SK-N-SH (cell line): ENCODE measurements around the gene LRMDA. TPM values are rescaled to one million over a fixed set of nuclear protein-coding genes. Genes with fewer than 3 reads are reported as not detected.

ENCODE experiments used
- CTCF ChIA-PET: fragments of 300-600, 350-600 bp; formaldehyde crosslinking; extraction: SDS; loops from one replicate; lab custom pipeline; 2021; lab: Yijun Ruan, JAX
- POLR2A ChIA-PET: fragments of 350-600 bp; sonication (Branson Sonifier 250); formaldehyde crosslinking; extraction: SDS; loops from one replicate; lab custom pipeline; 2020; ENCODE audit warnings: antibody characterized with exemption, inconsistent platforms; lab: Yijun Ruan, JAX
- DNase-seq: peaks from one replicate; pipeline ENCODE4 v3.0.0; 2012
- H2AFZ ChIP-seq: fragments of 200-600 bp; sonication (generic); 2 replicates; pipeline ENCODE4 v1.8.1; 2016; ENCODE audit warnings: antibody characterized with exemption, mild to moderate bottlenecking, low read depth
- H3F3A ChIP-seq: fragments of 200-600 bp; sonication (generic); replicated peaks from 2 replicates; pipeline ENCODE3; 2016; ENCODE audit warnings: antibody characterized with exemption, mild to moderate bottlenecking; ENCODE audit not compliant: insufficient read depth
- H3K27ac ChIP-seq, 2 experiments: fragments of 200-500 bp in 1 of 2; fragments of 200-600 bp in 1 of 2; sonication (Bioruptor generic) in 1 of 2; sonication (generic), shearing (Covaris generic) in 1 of 2; 2 replicates each; pipeline versions ENCODE4 v1.5.1 to v1.6.1; 2014 to 2016; ENCODE audit warnings: low read depth in 2 of 2, inconsistent platforms in 1 of 2, low read length in 1 of 2, mild to moderate bottlenecking in 1 of 2, mixed read lengths in 1 of 2
- H3K27me3 ChIP-seq: fragments of 200-600 bp; sonication (generic), shearing (Covaris generic); 2 replicates; pipeline ENCODE4 v1.6.1; 2016; ENCODE audit warnings: mixed run types; ENCODE audit not compliant: insufficient read depth
- H3K36me3 ChIP-seq, 2 experiments: fragments of 200-500 bp in 1 of 2; fragments of 200-600 bp in 1 of 2; sonication (Bioruptor generic) in 1 of 2; sonication (generic) in 1 of 2; replicated peaks in 1 of 2; 2 replicates each; pipeline versions ENCODE3 to v1.5.1; 2014 to 2016; ENCODE audit warnings: low read length in 1 of 2, mild to moderate bottlenecking in 1 of 2; ENCODE audit not compliant: insufficient read depth in 2 of 2, control insufficient read depth in 1 of 2
- H3K4me1 ChIP-seq, 2 experiments: fragments of 200-500 bp in 1 of 2; fragments of 200-600 bp in 1 of 2; sonication (Bioruptor generic) in 1 of 2; sonication (generic), shearing (Covaris generic) in 1 of 2; 2 replicates each; pipeline versions ENCODE4 v1.5.1 to v1.6.1; 2014 to 2016; ENCODE audit warnings: low read depth in 1 of 2, low read length in 1 of 2, mixed run types in 1 of 2; ENCODE audit not compliant: insufficient read depth in 2 of 2, control insufficient read depth in 1 of 2
- H3K4me2 ChIP-seq: fragments of 200-600 bp; sonication (generic), shearing (Covaris generic); 2 replicates; pipeline ENCODE4 v1.6.1; 2017; ENCODE audit warnings: mixed run types
- H3K4me3 ChIP-seq, 2 experiments: fragments of 200-500 bp in 1 of 2; fragments of 200-600 bp in 1 of 2; sonication (Bioruptor generic) in 1 of 2; sonication (generic), shearing (Covaris generic) in 1 of 2; 2 replicates each; pipeline versions ENCODE4 v1.5.1 to v1.8.1; 2014 to 2016; ENCODE audit warnings: low read depth in 2 of 2, inconsistent platforms in 1 of 2, low read length in 1 of 2, mild to moderate bottlenecking in 1 of 2, mixed read lengths in 1 of 2, moderate library complexity in 1 of 2
- H3K79me2 ChIP-seq: fragments of 200-600 bp; sonication (generic); 2 replicates; pipeline ENCODE4 v1.8.1; 2017; ENCODE audit warnings: mild to moderate bottlenecking; ENCODE audit not compliant: insufficient read depth
- H3K9ac ChIP-seq: fragments of 200-600 bp; sonication (generic); 2 replicates; pipeline ENCODE4 v1.6.1; 2017; ENCODE audit warnings: mixed run types
- H3K9me2 ChIP-seq: fragments of 200-600 bp; sonication (generic); 2 replicates; pipeline ENCODE4 v1.6.1; 2017; ENCODE audit warnings: mixed run types
- H3K9me3 ChIP-seq: fragments of 200-600 bp; sonication (generic); 2 replicates; pipeline ENCODE4 v1.6.1; 2017; ENCODE audit warnings: mixed run types, mild to moderate bottlenecking, moderate library complexity
- H4K20me1 ChIP-seq: fragments of 200-600 bp; sonication (generic); 2 replicates; pipeline ENCODE4 v1.6.1; 2017; ENCODE audit warnings: mild to moderate bottlenecking, mixed run types; ENCODE audit not compliant: insufficient read depth
- CHD2 ChIP-seq: fragments of 150-350 bp; IDR thresholded peaks from 2 replicates; pipeline ENCODE4 v1.6.1; 2018; ENCODE audit warnings: low read length; ENCODE audit not compliant: partially characterized antibody
- CTCF ChIP-seq: fragments of 200-600 bp; sonication (generic); IDR thresholded peaks from 2 replicates; pipeline ENCODE4 v1.6.1; 2017; ENCODE audit warnings: antibody characterized with exemption, mild to moderate bottlenecking, moderate library complexity
- FOSL2 ChIP-seq: IDR thresholded peaks from 2 replicates; pipeline ENCODE4 v1.4.0; 2012; ENCODE audit warnings: low read depth, mild to moderate bottlenecking, moderate library complexity, borderline replicate concordance
- FOXJ3 ChIP-seq: sonication (generic); formaldehyde crosslinking; IDR thresholded peaks from 2 replicates; pipeline ENCODE4 v1.5.1; 2020; ENCODE audit warnings: mild to moderate bottlenecking, missing genetic modification reagents
- FOXM1 ChIP-seq: IDR thresholded peaks from 2 replicates; pipeline ENCODE4 v1.4.0; 2012; ENCODE audit warnings: low read depth, mild to moderate bottlenecking
- JUND ChIP-seq: IDR thresholded peaks from 2 replicates; pipeline ENCODE4 v1.4.0; 2012
- MAX ChIP-seq: IDR thresholded peaks from 2 replicates; pipeline ENCODE4 v1.4.0; 2012; ENCODE audit warnings: low read depth
- MEF2A ChIP-seq: IDR thresholded peaks from 2 replicates; pipeline ENCODE4 v1.4.0; 2012; ENCODE audit warnings: low read depth, borderline replicate concordance
- MXI1 ChIP-seq: IDR thresholded peaks from 2 replicates; pipeline ENCODE4 v1.6.1; 2012; ENCODE audit warnings: mild to moderate bottlenecking, low read depth, low read length, improper control_type of control experiment
- NFIC ChIP-seq: IDR thresholded peaks from 2 replicates; pipeline ENCODE4 v1.4.0; 2012; ENCODE audit warnings: borderline replicate concordance
- NRF1 ChIP-seq: IDR thresholded peaks from 2 replicates; pipeline ENCODE4 v1.6.1; 2012; ENCODE audit warnings: low read depth, mild to moderate bottlenecking, low read length
- PBX3 ChIP-seq: IDR thresholded peaks from 2 replicates; pipeline ENCODE4; 2012
- RAD21 ChIP-seq: IDR thresholded peaks from 2 replicates; pipeline ENCODE4 v1.6.1; 2012; ENCODE audit warnings: mild to moderate bottlenecking, low read length
- RXRA ChIP-seq: IDR thresholded peaks from 2 replicates; pipeline ENCODE4 v1.4.0; 2012; ENCODE audit warnings: low read depth, mild to moderate bottlenecking, borderline replicate concordance
- TAF1 ChIP-seq: IDR thresholded peaks from 2 replicates; pipeline ENCODE4 v1.6.1; 2012; ENCODE audit warnings: low read depth, mild to moderate bottlenecking, low read length, moderate library complexity, borderline replicate concordance
- YY1 ChIP-seq: IDR thresholded peaks from 2 replicates; pipeline ENCODE4 v1.4.0; 2012; ENCODE audit warnings: low read depth, mild to moderate bottlenecking
- ZBTB33 ChIP-seq: IDR thresholded peaks from 2 replicates; pipeline ENCODE4 v1.4.0; 2012; ENCODE audit warnings: low read depth, borderline replicate concordance
- WGBS: methylation state at CpG from one replicate; pipeline ENCODE4 v1.1.6; 2017; ENCODE audit warnings: low lambda C conversion rate; 5-methylcytosine and 5-hydroxymethylcytosine counted together
- polyA plus RNA-seq, 3 experiments: library from polyadenylated mRNA; depleted of rRNA; stranded (reverse); fragments of >200 nt; gene quantifications; 2 replicates each; pipeline ENCODE4 v1.2.3, GENCODE V29; 2012

The LRMDA gene
- polyA plus RNA-seq, 1 of the 3 experiments (the other 2 are of a cell fraction): 0.95 TPM

GRCh38 chr10:75803816-75804552 is 372.6 kb downstream of the LRMDA start:
- Histone ChIP-seq H2AFZ (no peak overlapping the region), H3K79me2 (no peaks in the 10 kb centered on the region), H3F3A (no peaks in the 10 kb centered on the region), H3K27ac (no peak overlapping the region), H3K36me3 (no peaks in the 10 kb centered on the region), H3K4me2 (no peak overlapping the region), H3K4me3 (no peak overlapping the region), H3K9me2 (no peaks in the 10 kb centered on the region), H3K9me3 (no peaks in the 10 kb centered on the region), H3K4me1 (peaks cover 0 to 5% of the 10 kb centered on the region in 2 experiments; a peak in 1 of 4 replicates), H4K20me1 (no peaks in the 10 kb centered on the region), H3K27me3 (no peaks in the 10 kb centered on the region), H3K9ac (no peak overlapping the region)
- TF ChIP-seq FOXM1: no peak
- TF ChIP-seq NFIC: no peak
- no peak for TF ChIP-seq TAF1
- TF ChIP-seq JUND: no peak
- no peak for DNase-seq
- ChIA-PET CTCF (interaction anchor here (1.0 kb wide), 1 partner anchor 10 kb away, joined by 3 read pairs; no protein-coding TSS in a partner anchor), POLR2A (no interaction called here)
- WGBS: 90% methylated on average over 14 of the region's 14 CpGs

GRCh38 chr10:75806186-75806585 is 374.8 kb downstream of the LRMDA start:
- no peaks in the 10 kb centered on the region for H3K36me3 ChIP-seq
- H3K4me1 ChIP-seq: peaks cover 0 to 5% of the 10 kb centered on the region in 2 experiments; a peak in 1 of 4 replicates
- H3K4me2 ChIP-seq: no peak overlapping the region
- TF ChIP-seq TAF1: no peak
- TF ChIP-seq NRF1: no peak
- no peak for TF ChIP-seq ZBTB33
- no peak for TF ChIP-seq CHD2
- no peak for TF ChIP-seq RXRA
- no peak for TF ChIP-seq MXI1
- TF ChIP-seq RAD21: no peak
- no peak for TF ChIP-seq FOXJ3 (CRISPR knock-in tag)
- no peak for TF ChIP-seq MEF2A
- TF ChIP-seq NFIC: no peak
- TF ChIP-seq FOSL2: no peak
- no peak for TF ChIP-seq JUND
- TF ChIP-seq YY1: no peak
- no peak for TF ChIP-seq PBX3
- TF ChIP-seq CTCF: no peak
- no peak for TF ChIP-seq MAX
- TF ChIP-seq, all 33 proteins: peak for 0
- ChIA-PET CTCF (no interaction called here), POLR2A (no interaction called here)
- Histone ChIP-seq H3K27me3 (no peaks in the 10 kb centered on the region), H3K79me2 (no peaks in the 10 kb centered on the region), H3K4me3 (no peak overlapping the region), H3K9me2 (no peaks in the 10 kb centered on the region), H3K27ac (no peak overlapping the region), H3F3A (no peaks in the 10 kb centered on the region), H3K9me3 (no peaks in the 10 kb centered on the region), H4K20me1 (no peaks in the 10 kb centered on the region), H3K9ac (no peak overlapping the region), H2AFZ (no peak overlapping the region)
- WGBS: 41% methylated on average over 3 of the region's 3 CpGs
- no peak for DNase-seq
